ENCODE data around the gene TMEM80.

GRCh38 chr11:722346-722811, 26.8 kb downstream of the TMEM80 start:
- TF ChIP-seq CTCF (IDR thresholded peaks at IDR 0.05): no peak
- no peak for TF ChIP-seq TCF7L2 (IDR thresholded peaks at IDR 0.05; ENCODE audit: low read depth, low read length)
